GM21619 (cell line): ENCODE results near the gene GRIN3B.

Source experiments
- ATAC-seq: cut with Tn5 transposase; IDR thresholded peaks from one replicate; pipeline ENCODE4 v1.9.1; 2021; ENCODE audit not compliant: unreplicated experiment

Gene GRIN3B

GRCh38 chr19:990119-990571, 10.1 kb upstream of the GRIN3B start:
- no peak for ATAC-seq

GRCh38 chr19:990746-991145, 9.5 kb upstream of the GRIN3B start:
- ATAC-seq: no peak

- no peak for ATAC-seq
Observed at GRCh38 chr19:991174-991931, 8.9 kb upstream of the GRIN3B start.

GRCh38 chr19:991932-992669, 8.1 kb upstream of the GRIN3B start:
- no peak for ATAC-seq

GRCh38 chr19:992670-993055, 7.6 kb upstream of the GRIN3B start:
- ATAC-seq: no peak

- ATAC-seq: no peak
Observed at GRCh38 chr19:993361-993830, 6.8 kb upstream of the GRIN3B start.

- ATAC-seq: no peak
Observed at GRCh38 chr19:993831-994393, 6.3 kb upstream of the GRIN3B start.

- ATAC-seq: no peak
Observed at GRCh38 chr19:994516-994915, 5.7 kb upstream of the GRIN3B start.

GRCh38 chr19:995051-995827, 5.0 kb upstream of the GRIN3B start:
- ATAC-seq: no peak

GRCh38 chr19:996051-996838, 4.0 kb upstream of the GRIN3B start:
- no peak for ATAC-seq

- no peak for ATAC-seq
Observed at GRCh38 chr19:998064-998463, 2.2 kb upstream of the GRIN3B start.

GRCh38 chr19:999379-999719, 870 bp upstream of the GRIN3B start:
- no peak for ATAC-seq

GRCh38 chr19:1000591-1001537, 645 bp downstream of the GRIN3B start:
- ATAC-seq: no peak

GRCh38 chr19:1001538-1002166, 1.4 kb downstream of the GRIN3B start:
- ATAC-seq: no peak

GRCh38 chr19:1002600-1002999, 2.4 kb downstream of the GRIN3B start:
- ATAC-seq: no peak

- ATAC-seq: no peak
Observed at GRCh38 chr19:1003283-1003682, 3.1 kb downstream of the GRIN3B start.

- no peak for ATAC-seq
Observed at GRCh38 chr19:1004204-1004802, 4.1 kb downstream of the GRIN3B start.

GRCh38 chr19:1004803-1005664, 4.8 kb downstream of the GRIN3B start:
- no peak for ATAC-seq
